NOMO-1 (cell line): ENCODE results near the gene WDR75.

Experiments used
- DNase-seq, 2 experiments: peaks; one replicate each; lab custom pipeline; 2025; ENCODE audit not compliant: unreplicated experiment in 2 of 2; lab: John Stamatoyannopoulos, UW

WDR75 gene

DNA sequence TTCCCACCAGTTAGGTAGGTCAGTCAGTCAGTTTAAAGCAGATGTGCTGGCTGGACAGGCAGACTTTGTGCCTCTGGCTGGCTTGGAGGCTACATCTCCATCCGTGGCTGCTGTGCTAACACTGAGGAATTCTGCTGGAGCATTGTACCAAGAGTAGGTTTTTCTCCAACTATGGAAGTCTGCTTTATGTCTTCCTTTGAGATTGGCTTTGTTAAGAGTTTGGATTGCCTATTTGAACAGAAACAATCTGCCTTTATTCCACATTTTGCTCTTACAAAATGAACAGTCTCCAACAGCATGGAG lies 46.7 kb downstream of the WDR75 start:
- DNase-seq, result no peak

DNA sequence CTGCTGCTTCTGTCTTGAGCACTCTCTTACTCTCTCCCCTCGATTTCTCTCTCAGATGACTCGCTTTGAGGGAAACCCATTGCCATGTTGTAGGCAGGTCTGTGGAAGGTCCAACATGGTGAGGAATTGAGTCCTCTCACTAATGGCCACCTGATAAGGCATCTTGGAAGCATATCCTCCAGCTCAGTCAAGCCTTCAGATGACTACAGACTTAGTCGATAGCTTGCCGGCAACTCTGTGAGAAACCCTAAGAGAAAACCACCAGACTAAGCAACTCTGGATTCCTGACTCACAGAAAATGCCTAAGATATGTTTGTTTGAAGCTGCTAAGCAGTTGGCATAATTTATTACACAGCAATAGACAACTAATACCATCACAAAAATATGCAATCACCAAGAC lies 51.2 kb downstream of the WDR75 start:
- DNase-seq, result no peak

DNA sequence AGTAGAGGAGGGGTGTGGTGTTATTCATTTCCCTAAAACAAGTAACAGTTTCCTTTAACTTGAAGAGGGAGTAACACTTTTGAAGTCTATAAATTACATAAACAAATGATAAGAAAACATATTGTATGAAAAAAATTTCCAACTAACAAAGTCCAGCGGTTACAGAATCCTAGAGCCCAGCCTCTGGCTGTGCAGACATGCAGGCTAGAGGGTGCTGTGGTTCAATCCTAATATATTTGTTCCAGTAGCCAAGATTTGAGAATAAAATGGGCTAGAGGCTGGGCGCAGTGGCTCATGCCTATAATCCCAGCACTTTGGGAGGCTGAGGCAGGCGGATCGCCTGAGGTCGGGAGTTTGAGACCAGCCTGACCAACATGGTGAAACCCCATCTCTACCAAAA lies 56.9 kb downstream of the WDR75 start:
- DNase-seq, result no peak

DNA sequence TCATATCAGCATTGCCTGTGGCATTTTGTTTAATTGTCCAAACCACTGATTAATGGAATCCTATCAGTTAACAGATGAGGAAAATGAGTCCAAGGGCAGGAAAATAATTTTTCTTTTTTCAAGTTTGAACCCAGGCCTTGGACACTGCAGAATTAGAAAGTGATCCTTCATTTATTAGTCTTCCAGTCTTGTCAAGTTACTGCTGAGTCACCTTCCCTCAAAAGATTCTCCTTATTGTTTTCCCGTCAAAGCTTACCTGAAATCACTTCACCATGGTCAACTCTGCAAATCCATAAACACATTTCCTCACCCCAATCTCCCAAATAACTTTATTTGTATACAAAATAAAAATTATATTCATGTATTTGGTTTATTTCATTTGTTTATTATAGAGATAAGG lies 57.9 kb downstream of the WDR75 start:
- no peak for DNase-seq

DNA sequence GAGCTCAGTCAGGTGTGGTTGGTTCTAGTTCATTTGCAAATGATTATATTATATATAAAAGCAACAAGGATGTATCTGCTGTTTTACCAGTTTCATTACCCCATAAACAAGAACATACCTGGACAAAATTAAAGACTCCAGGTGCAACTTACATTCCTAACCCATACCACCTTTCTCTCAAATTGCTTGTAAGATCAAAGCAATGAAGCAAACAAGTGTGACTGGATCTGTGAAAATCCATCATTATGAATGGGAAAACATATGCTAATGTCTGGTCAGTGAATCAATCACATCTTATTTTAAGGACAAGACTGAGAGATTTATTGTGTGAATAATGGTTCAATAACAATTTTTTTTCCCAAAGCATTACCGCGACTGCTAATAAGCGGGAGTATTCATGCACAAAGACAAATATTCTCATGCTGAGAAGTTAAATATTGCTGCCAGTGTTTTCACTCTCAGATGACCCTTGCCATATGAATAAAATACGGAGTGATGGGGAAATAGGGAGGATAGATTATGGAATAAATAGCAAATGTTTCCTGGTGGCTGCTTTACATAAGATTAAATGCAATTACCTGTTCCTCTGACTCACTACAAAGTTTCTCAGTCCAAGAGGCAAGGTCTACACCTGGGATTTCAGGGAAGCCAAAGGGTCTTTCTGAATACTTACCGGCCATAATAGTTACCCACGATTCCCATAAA lies 59.3 kb downstream of the WDR75 start:
- no peak for DNase-seq

DNA sequence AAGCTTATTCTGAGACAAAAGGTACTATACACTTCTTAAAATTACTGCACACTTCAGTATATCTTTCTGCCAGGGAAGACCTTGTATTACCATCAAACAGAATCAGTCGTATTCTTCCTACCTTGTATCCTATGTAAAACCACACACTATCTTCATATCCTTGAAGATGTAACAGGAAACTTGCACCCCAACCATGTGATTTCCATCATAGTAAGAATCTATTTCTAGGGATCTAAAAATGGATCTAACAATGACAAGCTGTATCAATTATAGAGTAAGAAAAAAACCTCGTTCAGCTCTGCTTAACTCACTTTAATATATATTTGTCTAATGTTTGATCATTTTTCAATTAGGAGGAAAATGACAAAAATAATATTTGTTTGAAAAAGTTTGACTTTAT lies 60.2 kb downstream of the WDR75 start:
- no peak for DNase-seq

DNA sequence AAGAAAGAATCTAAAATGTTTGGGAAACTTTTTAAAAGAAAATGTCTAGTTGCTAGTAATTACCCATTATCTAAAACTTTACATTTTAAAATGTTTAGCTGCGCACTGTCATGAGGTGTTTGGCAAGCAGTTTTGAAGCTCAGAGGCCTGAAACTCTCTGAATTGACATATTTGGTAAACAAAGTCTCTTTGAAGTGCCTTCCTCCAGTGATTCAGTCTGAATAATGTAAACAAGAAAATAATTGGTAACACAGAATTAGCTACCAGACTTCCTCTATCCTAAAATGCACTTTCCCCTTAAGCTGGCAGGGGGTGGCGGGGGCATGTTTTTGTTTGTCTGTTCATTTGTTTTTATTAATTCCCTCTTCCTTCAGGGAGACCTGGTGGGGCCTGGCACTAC lies 61.4 kb downstream of the WDR75 start:
- DNase-seq, result no peak

DNA sequence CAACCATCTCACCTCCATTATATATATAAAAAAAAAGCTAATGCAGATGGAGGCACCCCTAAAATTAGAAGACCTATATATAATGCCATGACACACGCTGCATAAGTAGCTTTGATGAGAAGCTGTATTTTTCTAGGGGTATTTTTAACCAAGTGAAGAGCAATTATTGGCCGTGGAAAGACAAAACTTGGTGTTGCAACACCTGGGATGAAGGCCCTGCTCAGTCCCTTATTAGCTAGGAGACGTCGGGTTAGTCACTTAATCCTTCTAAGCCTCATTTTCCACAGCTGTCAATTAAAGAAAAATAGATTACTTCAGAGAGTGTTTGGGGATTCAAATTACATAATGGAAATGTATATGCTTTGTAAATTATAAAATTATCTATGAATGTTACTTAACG lies 63.0 kb downstream of the WDR75 start:
- DNase-seq, result peak in 1 of 2 experiments; percentile 12

DNA sequence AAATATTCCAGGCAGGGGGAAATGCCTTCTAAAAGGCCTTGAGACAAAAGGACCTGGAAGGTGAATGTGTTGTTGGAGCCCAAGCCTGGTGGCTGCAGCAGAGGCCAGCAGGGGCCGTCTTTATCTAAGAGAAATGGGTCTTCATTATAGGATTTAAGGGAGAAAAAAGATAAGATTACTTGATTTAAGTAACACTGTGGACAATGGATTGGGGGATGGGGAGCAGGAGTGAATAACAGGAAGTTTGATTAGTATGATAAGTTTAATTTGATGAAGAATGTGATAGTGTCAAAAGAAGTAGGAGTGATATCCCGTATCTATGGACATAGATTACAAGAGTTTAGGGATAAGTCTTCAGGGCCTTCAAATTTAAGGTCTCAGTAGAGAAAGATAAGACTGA lies 64.2 kb downstream of the WDR75 start:
- DNase-seq, result no peak

DNA sequence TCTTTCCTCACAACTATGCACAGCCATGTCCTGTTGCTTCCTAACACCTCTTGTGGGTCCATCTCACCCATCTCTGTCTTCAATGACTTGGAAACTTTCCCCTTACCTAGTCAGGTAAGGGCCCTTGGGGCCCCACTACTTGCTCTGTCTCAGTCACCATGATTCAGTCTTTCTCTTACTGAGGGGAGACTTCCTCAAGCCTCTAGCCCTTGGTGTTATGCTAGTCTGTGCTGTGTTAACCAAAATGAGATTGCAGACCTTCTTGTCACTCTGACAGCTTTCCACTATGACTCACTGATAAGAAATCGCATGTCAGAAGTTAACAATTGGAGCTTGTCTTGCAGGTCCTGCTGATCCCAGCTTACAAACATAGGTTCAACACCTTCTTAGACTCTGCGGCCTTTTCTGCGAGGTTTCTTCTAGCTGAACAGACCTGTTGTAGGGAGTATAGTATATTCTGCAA lies 65.3 kb downstream of the WDR75 start:
- DNase-seq, result peak; percentile 54 to 87

DNA sequence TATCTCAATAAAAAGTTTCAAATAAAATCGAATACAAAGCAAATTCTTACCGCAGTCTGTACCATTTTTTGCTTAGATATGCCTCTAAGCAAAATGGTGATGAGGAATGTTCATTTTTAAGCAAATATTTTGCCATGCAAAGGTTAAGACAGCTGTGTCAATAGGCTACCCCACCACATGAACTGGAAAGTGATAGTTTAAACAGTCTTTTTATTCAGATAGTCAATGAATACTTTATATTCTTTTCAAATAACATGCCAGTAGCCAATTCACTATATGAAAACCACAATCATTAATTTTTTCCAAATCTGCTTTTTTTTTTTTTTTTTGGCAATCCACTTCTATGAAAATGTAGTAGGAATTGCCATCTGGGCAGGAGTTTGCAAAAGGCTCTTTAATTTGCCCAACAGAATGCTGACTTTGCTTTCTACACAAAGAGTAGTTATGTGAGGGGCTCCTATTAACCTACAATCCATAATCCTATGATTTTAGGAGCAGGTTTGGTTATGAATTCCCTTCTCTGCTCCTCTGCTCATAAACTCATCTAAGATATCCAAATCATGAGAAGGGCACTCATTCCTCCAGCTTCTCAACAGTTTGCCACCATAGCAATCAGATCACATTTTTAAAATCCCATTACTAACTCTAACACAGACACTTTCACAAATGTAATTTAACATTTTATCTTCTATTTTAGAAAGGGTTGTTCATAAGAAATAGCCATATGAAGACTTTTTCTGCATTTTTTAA lies 70.1 kb downstream of the WDR75 start:
- no peak for DNase-seq

DNA sequence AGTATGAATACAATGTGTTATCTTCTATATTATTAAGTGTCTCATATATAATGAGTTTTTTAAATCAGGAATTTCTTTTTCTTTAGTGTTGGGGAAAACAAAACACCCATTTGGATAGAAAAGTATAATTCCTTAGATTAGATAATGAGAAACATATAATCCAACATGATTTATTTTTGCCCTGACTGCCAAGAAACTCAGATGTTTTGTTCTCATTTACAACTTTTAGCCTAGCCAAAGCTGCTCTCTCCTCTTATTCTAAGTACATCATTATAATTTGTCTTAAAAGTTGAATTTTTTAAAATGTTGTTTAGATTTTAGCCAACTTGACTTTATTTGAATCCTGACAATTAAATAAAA lies 70.7 kb downstream of the WDR75 start:
- no peak for DNase-seq

DNA sequence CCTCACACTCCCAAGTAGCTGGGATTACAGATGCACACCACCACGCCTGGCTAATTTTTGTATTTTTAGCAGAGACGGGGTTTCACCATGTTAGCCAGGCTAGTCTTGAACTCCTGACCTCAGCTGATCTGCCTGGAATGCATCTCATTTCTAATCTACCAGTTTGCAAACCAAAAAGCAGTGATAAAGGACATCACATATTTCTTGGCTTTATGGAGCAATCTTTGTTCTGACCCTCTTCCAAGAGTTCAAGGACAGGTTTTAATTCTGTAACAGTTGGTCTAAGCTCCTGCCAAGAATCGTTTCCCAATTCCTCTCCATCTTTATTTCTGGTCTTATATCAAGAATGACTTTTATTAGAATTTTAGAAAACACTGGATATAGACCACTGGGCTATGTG lies 71.6 kb downstream of the WDR75 start:
- no peak for DNase-seq

DNA sequence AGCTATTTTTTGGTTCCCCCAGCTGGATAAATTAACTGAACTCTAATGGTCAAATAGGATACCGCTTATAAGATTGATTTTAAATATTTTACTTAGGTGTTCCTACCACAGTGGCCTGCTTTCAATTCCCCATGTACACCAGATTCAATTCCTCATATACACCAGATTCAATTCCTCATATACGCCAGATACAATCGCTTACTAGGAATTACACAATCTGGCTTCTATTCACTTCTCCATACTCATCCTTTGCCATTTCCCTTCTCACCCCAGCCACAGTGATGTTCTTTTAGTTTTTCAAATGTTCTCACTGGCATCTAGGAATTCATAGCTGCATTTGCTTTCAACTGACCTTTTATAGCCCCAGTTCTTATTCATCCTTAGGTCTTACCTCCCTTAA lies 72.8 kb downstream of the WDR75 start:
- DNase-seq, result peak; percentile 83 to 98

DNA sequence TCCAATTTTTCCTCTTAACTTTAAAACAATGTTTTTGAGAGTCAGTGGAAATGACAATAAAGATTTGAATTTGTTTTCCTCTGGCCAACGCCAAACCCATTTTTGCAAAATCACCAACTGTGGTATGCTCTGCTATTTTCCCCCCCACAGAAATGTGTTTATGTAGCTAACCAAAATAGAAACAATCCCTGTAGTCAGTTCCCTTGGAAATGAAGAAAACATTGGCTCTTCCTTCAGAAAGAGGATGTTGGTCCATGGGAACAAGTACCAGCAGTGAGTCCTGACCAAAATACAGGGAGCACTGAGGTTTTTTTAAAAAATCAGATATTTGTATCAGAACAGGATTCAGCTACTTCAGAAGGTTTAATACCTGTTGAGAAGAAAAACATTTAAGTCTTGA lies 74.0 kb downstream of the WDR75 start:
- no peak for DNase-seq

DNA sequence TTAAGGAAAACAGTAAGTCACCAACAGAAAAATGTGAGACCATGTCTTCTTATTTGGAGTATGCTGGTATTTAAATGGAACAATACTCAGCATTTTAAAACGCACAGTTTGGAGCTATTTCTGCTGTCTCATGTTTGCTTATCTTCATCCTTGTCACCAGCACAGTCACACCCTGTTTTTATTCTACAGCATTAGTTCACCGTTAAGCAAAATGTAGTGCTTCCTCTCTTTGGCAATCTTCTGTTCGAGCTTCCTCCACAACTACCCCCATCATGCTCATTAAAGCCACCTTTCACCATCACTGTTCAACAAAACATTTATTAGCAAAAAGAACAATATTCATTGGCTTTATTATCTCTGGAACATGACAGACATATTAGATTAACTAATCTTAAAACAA lies 75.3 kb downstream of the WDR75 start:
- DNase-seq, result peak; percentile 78 to 90

DNA sequence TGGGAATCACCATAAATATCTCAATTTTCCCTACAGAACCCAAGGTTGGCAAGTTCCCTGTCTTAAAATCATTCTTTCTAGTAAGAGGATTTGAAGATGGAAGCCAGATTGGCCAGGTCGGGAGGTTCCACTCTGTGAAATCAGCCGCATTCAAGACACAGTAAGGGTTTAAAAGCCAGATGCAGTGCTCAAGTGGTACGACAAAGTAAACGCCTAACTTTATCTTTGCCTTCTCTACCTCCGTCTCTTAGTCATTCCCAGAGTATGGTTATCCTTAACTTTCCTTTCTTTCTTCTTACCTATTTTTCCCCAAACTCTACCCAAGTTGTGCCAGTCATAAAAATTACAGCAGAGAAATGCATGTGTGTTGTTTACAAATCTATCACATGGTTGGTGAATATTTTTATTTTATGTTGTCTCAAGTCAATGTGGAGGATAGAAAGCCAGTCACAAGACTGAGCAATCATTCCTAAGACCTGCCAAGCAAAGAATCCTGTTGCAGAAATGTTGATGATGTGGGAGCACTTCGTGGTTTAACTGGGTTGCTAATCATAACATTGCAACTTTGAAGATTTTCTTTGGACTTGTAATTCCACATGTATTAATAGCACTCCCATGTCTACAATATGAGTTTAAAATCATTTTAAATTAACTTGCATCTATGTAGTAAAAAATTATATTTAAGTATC lies 76.7 kb downstream of the WDR75 start:
- DNase-seq, result no peak

DNA sequence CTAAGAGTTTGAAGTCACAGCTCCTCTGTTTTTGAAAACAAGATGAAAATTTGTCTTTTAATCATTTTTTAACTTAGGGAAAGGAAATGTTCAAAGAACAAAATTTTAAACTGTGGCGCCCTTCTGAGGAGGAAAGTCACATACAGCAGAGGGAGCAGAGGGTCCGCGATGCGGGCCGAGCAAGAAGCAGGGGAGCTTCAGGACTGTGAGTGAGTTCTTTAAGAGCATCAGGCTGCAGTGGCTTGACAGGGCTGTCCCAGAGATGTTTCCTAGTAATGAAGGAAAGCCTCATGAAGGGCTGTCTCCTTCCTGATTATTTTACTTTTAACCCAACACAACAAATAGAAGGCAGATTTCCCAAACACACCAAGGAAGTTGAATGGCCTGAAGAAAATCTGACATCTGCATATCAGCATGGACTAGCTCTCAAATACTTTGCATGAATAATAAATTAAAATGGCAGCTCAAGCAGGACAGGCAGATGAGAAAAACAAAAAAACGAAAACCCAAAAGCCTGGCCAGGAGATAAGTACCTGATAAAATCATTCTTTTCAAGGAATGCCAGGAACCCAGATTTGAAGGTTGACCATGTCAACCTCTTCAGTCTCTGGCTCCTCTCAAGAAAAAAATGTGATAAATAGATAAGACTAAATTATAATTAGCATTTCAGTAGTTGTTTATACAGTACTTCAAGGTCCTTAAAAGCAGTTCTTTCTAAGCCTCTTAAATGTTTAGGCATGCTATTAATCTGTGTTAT lies 78.5 kb downstream of the WDR75 start:
- no peak for DNase-seq

DNA sequence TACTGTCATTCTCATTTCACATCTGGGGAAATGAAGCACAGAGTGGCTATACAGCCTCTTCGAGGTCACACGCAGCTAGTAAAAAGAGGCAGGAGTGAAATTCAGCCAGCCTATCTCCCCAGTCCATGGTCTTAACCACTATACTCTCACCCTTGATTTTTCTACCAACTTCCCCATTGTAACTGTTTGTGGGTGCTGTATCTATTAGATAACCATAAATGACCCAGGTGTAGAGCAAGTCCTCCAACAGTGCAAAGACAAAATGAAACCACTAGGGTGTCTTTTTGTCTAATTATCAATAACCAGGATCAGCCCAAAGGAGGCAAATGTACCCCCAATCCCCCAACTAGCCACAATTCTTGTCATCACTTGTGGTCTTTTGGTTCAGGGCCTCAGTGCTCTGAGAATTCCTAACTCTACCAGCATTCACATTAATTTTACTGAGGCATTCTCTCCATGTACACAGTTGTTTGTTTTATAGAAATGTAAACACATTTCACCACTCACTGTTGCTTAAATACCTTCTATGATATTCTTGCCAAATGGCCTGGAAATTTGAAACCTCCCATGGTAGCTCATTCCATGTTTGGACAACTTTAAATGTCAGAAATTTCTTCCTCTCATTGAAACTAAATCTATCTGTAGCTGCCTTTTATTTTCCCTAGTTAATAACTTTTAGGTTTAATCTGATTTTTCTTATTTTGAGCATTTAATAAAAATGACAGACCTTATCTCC lies 80.6 kb downstream of the WDR75 start:
- DNase-seq, result no peak

DNA sequence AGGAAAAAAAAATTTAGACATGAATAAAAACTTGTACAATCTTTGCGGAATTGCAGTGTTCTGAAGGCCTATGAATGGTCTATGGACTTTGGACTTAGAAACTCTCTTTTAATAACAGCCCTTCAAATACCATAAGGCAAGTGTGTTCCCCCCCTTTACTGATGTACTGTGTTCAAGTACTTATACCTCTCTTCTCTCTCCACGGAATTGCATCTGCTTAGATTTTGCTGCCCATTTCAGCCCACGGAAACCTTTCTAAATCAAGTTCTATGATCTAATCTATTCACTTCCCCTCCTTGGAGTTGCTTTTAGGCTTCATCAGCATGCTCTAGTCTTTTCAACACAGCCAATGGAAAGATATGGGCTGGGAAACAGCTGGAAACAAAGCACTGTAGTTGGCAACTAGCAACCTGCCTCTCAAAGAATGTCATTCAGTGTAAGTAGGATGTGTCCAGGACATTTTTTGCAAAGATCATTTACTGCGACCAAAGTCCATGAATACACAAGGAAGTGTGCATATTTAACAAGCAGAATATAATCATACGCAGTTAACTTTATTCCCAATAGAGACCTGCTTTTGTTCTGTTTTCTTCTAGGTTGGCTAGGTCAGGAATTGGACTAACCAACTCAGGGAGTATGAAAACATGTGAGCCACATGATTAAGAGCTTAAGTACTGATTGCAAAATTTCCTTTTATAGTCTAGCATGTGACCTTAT lies 81.3 kb downstream of the WDR75 start:
- peak in 1 of 2 experiments; percentile 20 for DNase-seq
